WTC11 (cell line): ENCODE results near the gene GPR17. TPM values are rescaled to one million over a fixed set of nuclear protein-coding genes. Genes with fewer than 3 reads are reported as not detected.

Source experiments
- ATAC-seq: fragments of 200-7000 bp; cut with Tn5 transposase; 2 replicates; pipeline ENCODE4 v1.10.0; 2021; ENCODE audit warnings: mild to moderate bottlenecking, moderate library complexity
- CTCF ChIA-PET: fragments of 300-600 bp; sonication (Branson Sonifier 250); formaldehyde crosslinking; loops from one replicate; lab custom pipeline; 2021; ENCODE audit warnings: antibody characterized with exemption; lab: Charles Lee
- POLR2A ChIA-PET: fragments of 350-600 bp; sonication (Branson Sonifier 250); formaldehyde crosslinking; loops from one replicate; lab custom pipeline; 2021; ENCODE audit warnings: antibody characterized with exemption; lab: Charles Lee
- DNase-seq: peaks from one replicate; pipeline ENCODE4 v3.0.0; 2021; ENCODE audit warnings: low spot score
- H3K27ac Mint-ChIP-seq: 2 replicates; pipeline ENCODE4 v1.8.0; 2021; ENCODE audit warnings: mixed read lengths
- H3K27me3 Mint-ChIP-seq: 2 replicates; pipeline ENCODE4 v1.8.0; 2021; ENCODE audit warnings: low read depth, mild to moderate bottlenecking, moderate library complexity, mixed read lengths
- H3K36me3 Mint-ChIP-seq: 2 replicates; pipeline ENCODE4 v1.8.0; 2021; ENCODE audit warnings: mixed read lengths
- H3K4me1 Mint-ChIP-seq: 2 replicates; pipeline ENCODE4 v1.8.0; 2022; ENCODE audit warnings: mixed read lengths
- H3K4me3 Mint-ChIP-seq: 2 replicates; pipeline ENCODE4 v1.8.0; 2021; ENCODE audit warnings: mild to moderate bottlenecking, moderate library complexity, mixed read lengths
- H3K9me3 Mint-ChIP-seq: 2 replicates; pipeline ENCODE4 v1.8.0; 2021; ENCODE audit warnings: mixed read lengths
- CREM ChIP-seq: sonication (generic); formaldehyde crosslinking; IDR thresholded peaks from 2 replicates; pipeline ENCODE4 v1.8.1; 2022; ENCODE audit warnings: mild to moderate bottlenecking, missing genetic modification reagents, moderate library complexity
- CTCF ChIP-seq: fragments of 200-600 bp; IDR thresholded peaks from 2 replicates; pipeline ENCODE4 v1.8.0; 2022; ENCODE audit warnings: antibody characterized with exemption
- ERG ChIP-seq: fragments of 250-450 bp; sonication (Bioruptor Pico); IDR thresholded peaks from 2 replicates; pipeline ENCODE4 v1.8.0; 2021; ENCODE audit warnings: mild to moderate bottlenecking
- FOXP1 ChIP-seq: sonication (generic); formaldehyde crosslinking; IDR thresholded peaks from 2 replicates; pipeline ENCODE4 v1.8.0; 2022; ENCODE audit warnings: missing genetic modification reagents, mild to moderate bottlenecking, moderate library complexity, borderline replicate concordance
- PRRX2 ChIP-seq: fragments of 250-450 bp; sonication (Bioruptor Pico); IDR thresholded peaks from 2 replicates; pipeline ENCODE4 v1.8.0; 2021; ENCODE audit warnings: mild to moderate bottlenecking
- SP1 ChIP-seq: sonication (generic); formaldehyde crosslinking; conservative IDR thresholded peaks from 2 replicates; pipeline ENCODE4 v1.8.1; 2022; ENCODE audit warnings: missing genetic modification reagents
- USF1 ChIP-seq: sonication (generic); formaldehyde crosslinking; IDR thresholded peaks from 2 replicates; pipeline ENCODE4 v1.8.0; 2022; ENCODE audit warnings: mild to moderate bottlenecking, missing genetic modification reagents
- ZBTB43 ChIP-seq: sonication (generic); formaldehyde crosslinking; IDR thresholded peaks from 2 replicates; pipeline ENCODE4 v1.8.1; 2023; ENCODE audit warnings: mild to moderate bottlenecking, missing genetic modification reagents
- ZNF532 ChIP-seq: fragments of 250-450 bp; sonication (Bioruptor Pico); IDR thresholded peaks from 2 replicates; pipeline ENCODE4 v1.9.0; 2021; ENCODE audit warnings: mild to moderate bottlenecking, borderline replicate concordance
- total RNA-seq: library from RNA; stranded (reverse); gene quantifications from 3 replicates; pipeline ENCODE4 v1.2.3, GENCODE V29; 2021
- TF ChIP-seq, protein P1 (sequence below): sonication (generic); formaldehyde crosslinking; IDR thresholded peaks from 2 replicates; pipeline ENCODE4 v1.8.1; 2023; ENCODE audit warnings: mild to moderate bottlenecking, missing genetic modification reagents, moderate library complexity
- TF ChIP-seq, protein P2 (sequence below): sonication (generic); formaldehyde crosslinking; IDR thresholded peaks from 2 replicates; pipeline ENCODE4 v1.8.1; 2022; ENCODE audit warnings: missing genetic modification reagents, borderline replicate concordance

Gene GPR17
- total RNA-seq, 1 experiment from 2014 or later, result not detected

GRCh38 chr2:127650041-127650784 is 4.3 kb downstream of the GPR17 start:
- Mint-ChIP-seq H3K4me1 (peaks cover 9% of the 10 kb centered on the region), H3K27ac (no peak overlapping the region), H3K4me3 (no peak overlapping the region), H3K9me3 (no peaks in the 10 kb centered on the region), H3K36me3 (no peaks in the 10 kb centered on the region), H3K27me3 (peaks cover 2% of the 10 kb centered on the region; the same call in 1 of the 2 replicates)
- TF ChIP-seq CTCF (peak; percentile 9; the same call in 1 of the 2 replicates), ERG (CRISPR knock-in tag) (no peak)
- ChIA-PET POLR2A (no interaction called here), CTCF (interaction anchor here (0.6 to 4.3 kb wide), 24 partner anchors 10 to 124 kb away, joined by 3 to 120 read pairs (median 5); partner anchors contain the start of genes IWS1 and LIMS2)
- no peak for DNase-seq
- no peak for ATAC-seq

DNA sequence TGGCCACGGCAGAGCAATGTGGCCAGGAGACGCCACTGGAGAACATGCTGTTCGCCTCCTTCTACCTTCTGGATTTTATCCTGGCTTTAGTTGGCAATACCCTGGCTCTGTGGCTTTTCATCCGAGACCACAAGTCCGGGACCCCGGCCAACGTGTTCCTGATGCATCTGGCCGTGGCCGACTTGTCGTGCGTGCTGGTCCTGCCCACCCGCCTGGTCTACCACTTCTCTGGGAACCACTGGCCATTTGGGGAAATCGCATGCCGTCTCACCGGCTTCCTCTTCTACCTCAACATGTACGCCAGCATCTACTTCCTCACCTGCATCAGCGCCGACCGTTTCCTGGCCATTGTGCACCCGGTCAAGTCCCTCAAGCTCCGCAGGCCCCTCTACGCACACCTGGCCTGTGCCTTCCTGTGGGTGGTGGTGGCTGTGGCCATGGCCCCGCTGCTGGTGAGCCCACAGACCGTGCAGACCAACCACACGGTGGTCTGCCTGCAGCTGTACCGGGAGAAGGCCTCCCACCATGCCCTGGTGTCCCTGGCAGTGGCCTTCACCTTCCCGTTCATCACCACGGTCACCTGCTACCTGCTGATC is 4.9 kb downstream of the GPR17 start:
- ChIA-PET POLR2A (no interaction called here), CTCF (interaction anchor here (0.9 to 5.1 kb wide), 16 partner anchors 9 to 110 kb away, joined by 3 to 120 read pairs (median 8); partner anchors contain the start of gene LIMS2)
- Mint-ChIP-seq H3K27ac (no peak overlapping the region), H3K36me3 (no peaks in the 10 kb centered on the region), H3K9me3 (no peaks in the 10 kb centered on the region), H3K27me3 (peaks cover 2% of the 10 kb centered on the region; the same call in 1 of the 2 replicates), H3K4me3 (no peak overlapping the region), H3K4me1 (peaks cover 9% of the 10 kb centered on the region)
- DNase-seq, result no peak
- no peak for ATAC-seq
- no peak for TF ChIP-seq SP1 (CRISPR knock-in tag)
- TF ChIP-seq, protein P1, sequence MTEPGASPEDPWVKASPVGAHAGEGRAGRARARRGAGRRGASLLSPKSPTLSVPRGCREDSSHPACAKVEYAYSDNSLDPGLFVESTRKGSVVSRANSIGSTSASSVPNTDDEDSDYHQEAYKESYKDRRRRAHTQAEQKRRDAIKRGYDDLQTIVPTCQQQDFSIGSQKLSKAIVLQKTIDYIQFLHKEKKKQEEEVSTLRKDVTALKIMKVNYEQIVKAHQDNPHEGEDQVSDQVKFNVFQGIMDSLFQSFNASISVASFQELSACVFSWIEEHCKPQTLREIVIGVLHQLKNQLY (CRISPR knock-in tag), result no peak

- Mint-ChIP-seq H3K4me3 (no peak overlapping the region), H3K4me1 (peaks cover 9% of the 10 kb centered on the region), H3K9me3 (no peaks in the 10 kb centered on the region), H3K27me3 (peaks cover 2% of the 10 kb centered on the region; the same call in 1 of the 2 replicates), H3K27ac (no peak overlapping the region; the same call in 1 of the 2 replicates), H3K36me3 (no peaks in the 10 kb centered on the region)
- ChIA-PET CTCF (interaction anchor here (3.2 to 5.1 kb wide), 2 partner anchors 25 to 60 kb away, joined by 24 to 59 read pairs; partner anchors contain the start of gene LIMS2), POLR2A (no interaction called here)
- DNase-seq (no peak), ATAC-seq (no peak)
- TF ChIP-seq FOXP1 (CRISPR knock-in tag) (no peak), ZNF532 (CRISPR knock-in tag) (no peak), USF1 (CRISPR knock-in tag) (no peak), CREM (CRISPR knock-in tag) (no peak), ZBTB43 (no peak), PRRX2 (CRISPR knock-in tag) (no peak)
- TF ChIP-seq, protein P2, sequence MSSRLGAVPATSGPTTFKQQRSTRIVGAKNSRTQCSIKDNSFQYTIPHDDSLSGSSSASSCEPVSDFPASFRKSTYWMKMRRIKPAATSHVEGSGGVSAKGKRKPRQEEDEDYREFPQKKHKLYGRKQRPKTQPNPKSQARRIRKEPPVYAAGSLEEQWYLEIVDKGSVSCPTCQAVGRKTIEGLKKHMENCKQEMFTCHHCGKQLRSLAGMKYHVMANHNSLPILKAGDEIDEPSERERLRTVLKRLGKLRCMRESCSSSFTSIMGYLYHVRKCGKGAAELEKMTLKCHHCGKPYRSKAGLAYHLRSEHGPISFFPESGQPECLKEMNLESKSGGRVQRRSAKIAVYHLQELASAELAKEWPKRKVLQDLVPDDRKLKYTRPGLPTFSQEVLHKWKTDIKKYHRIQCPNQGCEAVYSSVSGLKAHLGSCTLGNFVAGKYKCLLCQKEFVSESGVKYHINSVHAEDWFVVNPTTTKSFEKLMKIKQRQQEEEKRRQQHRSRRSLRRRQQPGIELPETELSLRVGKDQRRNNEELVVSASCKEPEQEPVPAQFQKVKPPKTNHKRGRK, result no peak
- TF ChIP-seq, protein P1 (CRISPR knock-in tag), result no peak
These were observed 5.4 kb downstream of the GPR17 start for GRCh38 chr2:127651381-127651809.
